ENCODE results near the gene KCNIP1.

GRCh38 chr5:170470275-170470674 is 33.5 kb upstream of the KCNIP1 start:
- TF ChIP-seq EZH2phosphoT487 (IDR thresholded peaks at IDR 0.05; ENCODE audit: borderline replicate concordance): no peak
- no peak for TF ChIP-seq CTCF (conservative IDR thresholded peaks at IDR 0.05; ENCODE audit: low read length)

Measured in Loucy (cell line).